22Rv1 (cell line): ENCODE data around the gene RBM34.

Source experiments
- ZFX ChIP-seq: fragments of 450-650 bp; IDR thresholded peaks from 2 replicates; pipeline ENCODE4 v1.6.1; 2017; ENCODE audit warnings: antibody characterized with exemption, borderline replicate concordance
- TF ChIP-seq, protein P1 (sequence below): fragments of 450-650 bp; IDR thresholded peaks from 2 replicates; pipeline ENCODE4 v1.5.1; 2017; ENCODE audit warnings: mild to moderate bottlenecking

- TF ChIP-seq, protein P1, sequence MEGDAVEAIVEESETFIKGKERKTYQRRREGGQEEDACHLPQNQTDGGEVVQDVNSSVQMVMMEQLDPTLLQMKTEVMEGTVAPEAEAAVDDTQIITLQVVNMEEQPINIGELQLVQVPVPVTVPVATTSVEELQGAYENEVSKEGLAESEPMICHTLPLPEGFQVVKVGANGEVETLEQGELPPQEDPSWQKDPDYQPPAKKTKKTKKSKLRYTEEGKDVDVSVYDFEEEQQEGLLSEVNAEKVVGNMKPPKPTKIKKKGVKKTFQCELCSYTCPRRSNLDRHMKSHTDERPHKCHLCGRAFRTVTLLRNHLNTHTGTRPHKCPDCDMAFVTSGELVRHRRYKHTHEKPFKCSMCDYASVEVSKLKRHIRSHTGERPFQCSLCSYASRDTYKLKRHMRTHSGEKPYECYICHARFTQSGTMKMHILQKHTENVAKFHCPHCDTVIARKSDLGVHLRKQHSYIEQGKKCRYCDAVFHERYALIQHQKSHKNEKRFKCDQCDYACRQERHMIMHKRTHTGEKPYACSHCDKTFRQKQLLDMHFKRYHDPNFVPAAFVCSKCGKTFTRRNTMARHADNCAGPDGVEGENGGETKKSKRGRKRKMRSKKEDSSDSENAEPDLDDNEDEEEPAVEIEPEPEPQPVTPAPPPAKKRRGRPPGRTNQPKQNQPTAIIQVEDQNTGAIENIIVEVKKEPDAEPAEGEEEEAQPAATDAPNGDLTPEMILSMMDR: no peak
- TF ChIP-seq ZFX: no peak
Measured at GRCh38 chr1:235129774-235130570, 31.1 kb downstream of the RBM34 start.
